GM19023 (cell line): ENCODE measurements around the gene TRIM22.

Experiments
- ATAC-seq: cut with Tn5 transposase; IDR thresholded peaks from one replicate; pipeline ENCODE4 v1.9.1; 2021; ENCODE audit warnings: mild to moderate bottlenecking, moderate library complexity; ENCODE audit not compliant: unreplicated experiment

Gene TRIM22

DNA sequence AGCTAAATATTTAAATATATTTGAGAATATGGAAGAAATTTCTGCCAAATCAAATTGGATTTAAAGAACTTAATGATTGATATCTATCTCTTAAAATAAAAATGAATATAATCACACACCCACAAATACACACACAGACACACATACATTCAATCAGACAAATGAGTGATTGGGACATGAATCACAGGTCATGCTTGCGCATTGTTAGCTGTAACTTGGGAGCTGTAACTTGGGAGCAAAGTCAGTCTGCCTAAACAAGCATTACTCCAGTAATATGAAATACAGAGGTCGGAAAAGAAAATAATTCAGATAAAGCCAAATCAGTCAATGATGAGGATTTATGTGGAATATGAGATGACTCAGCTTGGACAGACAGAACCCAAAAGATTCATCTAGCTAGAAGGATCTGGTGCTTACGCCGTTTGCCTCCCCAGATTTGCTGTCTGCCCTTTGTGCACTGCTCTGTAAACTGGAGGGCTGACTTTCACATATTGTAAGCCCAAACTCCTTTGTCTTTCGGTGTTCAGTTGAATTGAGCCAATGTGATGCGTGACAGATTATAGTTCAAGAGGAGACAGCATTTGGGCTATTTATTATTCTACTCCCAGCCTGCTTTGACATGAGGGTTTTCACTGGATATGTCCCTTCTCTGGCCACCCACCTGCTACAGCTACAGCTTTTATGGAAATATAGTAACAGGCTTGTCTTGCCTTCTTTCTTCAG, 48.2 kb downstream of the TRIM22 start:
- no peak for ATAC-seq

DNA sequence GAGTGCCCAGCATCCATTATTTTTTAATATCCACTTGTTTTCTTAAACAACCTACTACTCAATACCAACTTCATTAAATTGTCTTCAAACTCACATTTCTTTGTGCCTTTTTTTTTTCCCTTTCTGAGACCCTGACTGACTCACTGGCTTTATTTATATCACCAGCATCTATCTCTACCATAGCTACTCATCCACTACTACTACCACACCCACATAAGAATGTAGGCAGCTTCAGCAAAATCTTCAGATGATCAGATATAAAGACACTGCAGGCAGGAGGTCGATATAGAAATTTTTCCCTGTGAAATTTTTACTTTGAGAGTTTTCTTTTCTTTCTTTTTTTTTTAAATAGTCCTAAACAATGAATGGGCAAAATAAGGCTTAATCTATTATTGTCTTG, 48.8 kb downstream of the TRIM22 start:
- ATAC-seq: no peak

DNA sequence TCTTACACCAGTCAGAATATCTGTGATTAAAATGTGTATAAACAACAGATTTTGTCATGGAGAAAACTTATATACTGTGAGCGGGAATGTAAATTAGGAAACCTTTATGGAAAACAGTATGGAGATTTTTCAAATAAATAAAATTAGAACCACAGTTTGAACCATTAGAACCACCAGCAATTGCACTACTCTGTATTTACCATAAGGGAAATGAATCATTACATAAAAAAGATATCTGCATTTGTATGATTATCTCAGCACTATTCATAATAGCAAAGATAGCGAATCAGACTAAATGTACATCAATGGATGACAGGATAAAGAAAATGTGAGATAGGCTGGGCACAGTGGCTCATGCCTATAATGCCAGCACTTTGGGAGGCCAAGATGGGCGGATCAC, 57.0 kb downstream of the TRIM22 start:
- ATAC-seq: no peak

DNA sequence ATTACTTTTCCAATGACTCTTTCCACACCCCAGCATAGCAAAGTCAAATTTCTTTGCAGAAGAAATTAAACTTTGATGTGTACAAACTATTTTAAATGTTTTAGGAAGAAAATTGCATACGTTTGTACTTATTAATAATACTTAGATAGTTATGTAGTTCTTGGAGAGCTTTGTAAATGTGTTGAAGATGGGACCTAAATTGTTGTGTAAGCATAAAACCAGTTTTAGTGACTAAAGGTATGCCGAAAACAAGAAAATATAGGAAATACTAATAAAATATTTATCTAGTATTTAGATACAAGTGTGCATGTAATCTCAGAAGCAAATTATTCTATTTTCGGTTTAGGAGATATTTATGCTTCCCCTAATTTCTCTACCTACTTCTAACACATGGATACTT, 60.2 kb downstream of the TRIM22 start:
- no peak for ATAC-seq

DNA sequence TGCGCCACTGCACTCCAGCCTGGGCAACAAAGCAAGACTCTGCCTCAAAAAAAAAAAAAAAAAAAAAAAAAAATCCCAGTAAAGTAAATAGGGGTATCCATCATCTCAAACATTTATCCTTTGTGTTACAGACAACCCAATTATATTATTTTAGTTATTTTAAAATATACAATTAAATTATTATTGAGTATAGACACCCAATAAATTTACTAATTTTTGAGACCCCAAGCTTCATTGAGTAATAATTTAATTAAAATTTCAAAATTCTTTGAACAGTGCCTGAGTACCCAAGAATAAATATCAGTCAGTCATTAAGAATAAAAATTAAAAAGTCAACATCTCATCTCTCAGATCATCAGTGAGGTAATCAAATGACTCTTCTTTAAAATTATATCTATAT, 64.4 kb downstream of the TRIM22 start, which contains the start of gene OR52N4:
TSS of gene OR52N4 (plus strand) at position 301 of the 400 bp plus-strand sequence. CDS start 498 bp downstream, outside the sequence.
- no peak for ATAC-seq
